DOHH2 (cell line): ENCODE measurements around the gene TSPAN33.

ENCODE experiments used
- H3F3A ChIP-seq: fragments of 200-600 bp; sonication (generic), shearing (Covaris generic); 2 replicates; pipeline ENCODE4 v1.6.0; 2016; ENCODE audit warnings: antibody characterized with exemption, mild to moderate bottlenecking; ENCODE audit not compliant: control insufficient read depth, insufficient read depth
- H3K27ac ChIP-seq: fragments of 200-600 bp; sonication (generic); 2 replicates; pipeline ENCODE4 v1.5.1; 2014; ENCODE audit warnings: low read depth, mild to moderate bottlenecking, low read length, moderate library complexity
- H3K27me3 ChIP-seq: fragments of 200-600 bp; sonication (generic); 2 replicates; pipeline ENCODE4 v1.6.1; 2014; ENCODE audit warnings: mild to moderate bottlenecking, low read length, mixed read lengths; ENCODE audit not compliant: control insufficient read depth
- H3K36me3 ChIP-seq: fragments of 200-600 bp; sonication (generic); 2 replicates; pipeline ENCODE4 v1.6.1; 2014; ENCODE audit warnings: mild to moderate bottlenecking, low read length, moderate library complexity, mixed read lengths; ENCODE audit not compliant: control insufficient read depth
- H3K4me1 ChIP-seq: fragments of 200-600 bp; sonication (generic); 2 replicates; pipeline ENCODE4 v1.6.1; 2014; ENCODE audit warnings: mild to moderate bottlenecking, low read length, mixed read lengths; ENCODE audit not compliant: control insufficient read depth
- H3K4me2 ChIP-seq: fragments of 200-600 bp; sonication (generic); 2 replicates; pipeline ENCODE4 v1.6.0; 2014; ENCODE audit warnings: mild to moderate bottlenecking, low read length, moderate library complexity
- H3K4me3 ChIP-seq: fragments of 200-600 bp; sonication (generic); 2 replicates; pipeline ENCODE4 v1.5.1; 2014; ENCODE audit warnings: mild to moderate bottlenecking, low read length, mixed read lengths
- H3K79me2 ChIP-seq: fragments of 200-600 bp; sonication (generic); 2 replicates; pipeline ENCODE4 v1.6.1; 2014; ENCODE audit warnings: mild to moderate bottlenecking, low read length, mixed read lengths; ENCODE audit not compliant: control insufficient read depth
- H3K9me2 ChIP-seq: fragments of 200-600 bp; sonication (generic); replicated peaks from 2 replicates; pipeline ENCODE4 v1.6.1; 2014; ENCODE audit warnings: mild to moderate bottlenecking, low read length, mixed read lengths; ENCODE audit not compliant: control insufficient read depth
- H3K9me3 ChIP-seq: fragments of 200-600 bp; sonication (generic); 2 replicates; pipeline ENCODE4 v1.6.1; 2014; ENCODE audit warnings: antibody characterized with exemption, low read length, mixed read lengths; ENCODE audit not compliant: control insufficient read depth, insufficient read depth
- H4K20me1 ChIP-seq: fragments of 200-600 bp; sonication (generic); 2 replicates; pipeline ENCODE4 v1.6.0; 2014; ENCODE audit warnings: low read depth, mild to moderate bottlenecking, antibody characterized with exemption, low read length, moderate library complexity; ENCODE audit not compliant: control insufficient read depth, insufficient read depth
- CTCF ChIP-seq: fragments of 200-600 bp; sonication (generic); IDR thresholded peaks from one replicate; pipeline ENCODE4 v1.5.1; 2014; ENCODE audit warnings: antibody characterized with exemption, mild to moderate bottlenecking, low read depth, low read length; ENCODE audit not compliant: poor library complexity, severe bottlenecking
- EZH2phosphoT487 ChIP-seq: fragments of 200-600 bp; sonication (generic); IDR thresholded peaks from 2 replicates; pipeline ENCODE4 v1.6.1; 2017; ENCODE audit warnings: borderline replicate concordance, mild to moderate bottlenecking, antibody characterized with exemption, low read length, moderate library complexity, mixed read lengths

TSPAN33 gene

DNA sequence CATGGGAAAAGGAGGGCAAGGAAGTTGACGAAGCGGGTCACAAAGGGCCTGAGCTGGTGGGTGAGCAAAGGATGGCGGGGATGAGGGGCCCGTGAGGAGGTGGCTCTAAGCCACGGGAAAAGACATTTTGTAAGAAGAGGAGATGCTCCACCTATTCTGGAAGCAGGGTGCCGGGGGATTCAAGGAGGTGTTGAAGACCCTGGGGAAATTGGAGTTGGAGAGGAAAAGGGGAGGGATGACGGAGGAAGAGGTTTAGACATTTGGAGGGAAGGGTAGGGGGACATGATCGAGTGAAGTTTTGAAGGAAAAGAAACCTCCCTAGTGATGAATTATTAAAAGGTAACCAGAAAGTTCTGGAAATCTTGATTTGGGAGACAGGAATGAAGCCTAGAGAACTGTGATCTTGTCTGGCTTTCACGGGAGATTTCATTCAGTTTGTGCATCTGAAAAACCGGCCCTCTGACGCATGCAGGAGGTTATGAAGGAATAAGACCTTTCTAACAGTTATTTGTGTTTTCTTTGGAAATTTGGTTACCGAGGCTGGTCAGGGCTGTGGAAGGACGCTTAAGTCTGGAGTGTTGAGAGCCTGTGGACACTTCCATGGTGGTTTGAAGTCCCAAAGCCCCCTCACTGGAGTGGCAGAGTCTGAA, 45.3 kb downstream of the TSPAN33 start:
- Histone ChIP-seq H3K9me3 (no peaks in the 10 kb centered on the region), H3F3A (peaks cover 12% of the 10 kb centered on the region), H3K36me3 (no peaks in the 10 kb centered on the region), H3K9me2 (no peaks in the 10 kb centered on the region), H3K4me3 (peak overlapping the region; percentile 76), H3K27ac (no peak overlapping the region), H3K4me2 (peak overlapping the region; percentile 89), H4K20me1 (no peaks in the 10 kb centered on the region), H3K27me3 (peaks cover 27% of the 10 kb centered on the region), H3K4me1 (peaks cover 44% of the 10 kb centered on the region), H3K79me2 (peaks cover 5% of the 10 kb centered on the region)
- TF ChIP-seq CTCF: no peak
- no peak for TF ChIP-seq EZH2phosphoT487

GRCh38 chr7:129191272-129191671, 46.8 kb downstream of the TSPAN33 start:
- H3K36me3 ChIP-seq: no peaks in the 10 kb centered on the region
- no peaks in the 10 kb centered on the region for H4K20me1 ChIP-seq
- H3K27ac ChIP-seq: no peak overlapping the region
- peaks cover 27% of the 10 kb centered on the region for H3K27me3 ChIP-seq
- no peaks in the 10 kb centered on the region for H3K9me2 ChIP-seq
- no peak overlapping the region for H3K4me3 ChIP-seq
- no peaks in the 10 kb centered on the region for H3K9me3 ChIP-seq
- TF ChIP-seq EZH2phosphoT487 (no peak), CTCF (no peak)
- H3K4me2 ChIP-seq: no peak overlapping the region
- H3K79me2 ChIP-seq: peaks cover 5% of the 10 kb centered on the region
- H3F3A ChIP-seq: peaks cover 12% of the 10 kb centered on the region
- peaks cover 38% of the 10 kb centered on the region for H3K4me1 ChIP-seq

DNA sequence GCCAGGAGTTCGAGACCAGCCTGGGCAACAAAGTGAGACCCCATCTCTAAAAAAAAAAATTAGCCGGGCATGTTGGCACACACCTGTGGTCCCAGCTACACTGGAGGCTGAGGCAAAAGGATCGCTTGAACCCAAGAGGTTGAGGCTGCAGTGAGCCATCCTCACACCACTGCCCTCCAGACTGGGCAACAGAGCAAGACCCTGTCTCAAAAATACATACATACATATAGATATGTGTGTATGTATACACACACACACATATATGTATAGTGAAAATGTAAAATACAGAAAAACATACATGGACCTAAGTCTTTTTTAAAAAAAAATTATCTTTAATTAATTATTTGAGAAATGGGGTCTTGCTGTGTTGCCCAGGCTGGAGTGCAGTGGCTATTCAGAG, 49.4 kb downstream of the TSPAN33 start:
- H3K4me1 ChIP-seq: peaks cover 21% of the 10 kb centered on the region
- H3K9me2 ChIP-seq: no peaks in the 10 kb centered on the region
- no peaks in the 10 kb centered on the region for H3F3A ChIP-seq
- H3K27me3 ChIP-seq: peaks cover 18% of the 10 kb centered on the region
- no peaks in the 10 kb centered on the region for H4K20me1 ChIP-seq
- H3K4me3 ChIP-seq: no peak overlapping the region
- H3K36me3 ChIP-seq: no peaks in the 10 kb centered on the region
- TF ChIP-seq CTCF: no peak
- TF ChIP-seq EZH2phosphoT487: no peak
- peaks cover 5% of the 10 kb centered on the region for H3K79me2 ChIP-seq
- H3K9me3 ChIP-seq: no peaks in the 10 kb centered on the region
- H3K4me2 ChIP-seq: no peak overlapping the region
- no peak overlapping the region for H3K27ac ChIP-seq
